NB4 (cell line): Measurements from ENCODE around the gene PDE5A.

Experiments
- CTCF ChIP-seq: IDR thresholded peaks from one replicate; pipeline ENCODE4 v1.5.1; 2012; ENCODE audit warnings: low read depth, low read length
- MYC ChIP-seq: IDR thresholded peaks from 2 replicates; pipeline ENCODE4 v1.6.1; 2011; ENCODE audit warnings: low read depth, low read length
- POLR2A ChIP-seq: IDR thresholded peaks from 2 replicates; pipeline ENCODE4 v1.6.1; 2011; ENCODE audit warnings: mild to moderate bottlenecking; ENCODE audit not compliant: insufficient read length; ENCODE audit errors: extremely low read depth
- TF ChIP-seq, protein P1 (sequence below): IDR thresholded peaks from 2 replicates; pipeline ENCODE4 v1.6.1; 2011; ENCODE audit warnings: low read depth, low read length

DNA sequence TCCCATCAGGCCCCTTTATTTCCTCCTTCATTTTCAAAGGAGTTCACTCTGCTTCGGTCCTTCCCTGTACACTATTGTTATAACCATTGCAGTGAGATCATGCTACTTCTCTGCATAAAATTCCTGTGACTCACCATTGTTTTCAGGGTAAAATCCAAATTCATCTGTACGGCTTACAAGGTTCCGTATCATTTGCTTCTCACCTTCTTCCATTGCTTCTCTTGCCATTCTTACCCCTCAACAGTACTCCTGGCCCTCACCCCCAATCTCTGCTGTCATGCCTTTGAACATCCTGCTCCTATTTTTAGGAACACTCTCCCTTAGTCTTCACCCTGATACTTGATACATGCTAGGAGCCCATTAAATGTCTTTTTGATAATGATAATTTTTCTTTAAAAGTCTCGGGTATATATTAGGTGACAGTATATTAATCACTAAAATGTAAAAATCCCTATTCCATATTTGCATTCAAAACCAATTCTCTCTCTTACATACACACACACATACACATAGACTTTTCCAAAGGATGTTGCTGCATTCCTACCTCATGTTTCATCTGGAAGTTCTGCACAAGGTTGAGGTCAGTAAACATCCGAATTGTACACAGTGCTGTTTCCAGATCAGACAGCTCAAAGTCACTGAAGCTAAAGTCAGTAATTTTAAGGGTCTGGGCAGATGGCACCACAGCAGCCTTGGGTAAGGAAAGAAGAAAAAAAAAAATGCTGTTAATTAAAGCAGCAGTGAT lies 103.4 kb downstream of the PDE5A start:
- no peak for TF ChIP-seq CTCF
- TF ChIP-seq POLR2A: no peak
- TF ChIP-seq, protein P1, sequence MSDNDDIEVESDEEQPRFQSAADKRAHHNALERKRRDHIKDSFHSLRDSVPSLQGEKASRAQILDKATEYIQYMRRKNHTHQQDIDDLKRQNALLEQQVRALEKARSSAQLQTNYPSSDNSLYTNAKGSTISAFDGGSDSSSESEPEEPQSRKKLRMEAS: no peak
- no peak for TF ChIP-seq MYC
